Natural killer cell (primary cell): ENCODE data around the gene DDIT3. TPM values are rescaled to one million over a fixed set of nuclear protein-coding genes. Genes with fewer than 3 reads are reported as not detected.
A peak's percentile ranks its signal among the peaks of the same experiment; 100 is the strongest.
"Not testable (repeated sequence)": the region's sequence is repeated elsewhere in the genome, so short reads cannot be mapped to it uniquely, and the experiment has no call there.

Experiments
- ATAC-seq, 3 donors: fragments of 150-1000 bp in 2 of 3; fragments of 200-7000 bp in 1 of 3; cut with Tn5 transposase; 1 replicate in 1 of 3; 2 replicates in 2 of 3; pipeline ENCODE4 v1.10.0; 2021; ENCODE audit warnings: mild to moderate bottlenecking in 2 of 3, moderate library complexity in 2 of 3
- DNase-seq, 2 donors: peaks; one replicate each; pipeline versions ENCODE4 v3.0.0 to v3.0.0-alpha.2; 2013 to 2021; ENCODE audit warnings: mixed read lengths in 1 of 2
- H3K27ac ChIP-seq: one replicate; pipeline ENCODE4 v1.5.1; 2013; ENCODE audit warnings: mild to moderate bottlenecking, low read length
- H3K27me3 ChIP-seq: one replicate; pipeline ENCODE4 v1.6.1; 2013; ENCODE audit warnings: low read length; ENCODE audit not compliant: control insufficient read depth, insufficient read depth
- H3K36me3 ChIP-seq: one replicate; pipeline ENCODE4 v1.6.1; 2013; ENCODE audit warnings: low read length; ENCODE audit not compliant: control insufficient read depth, insufficient read depth
- H3K4me1 ChIP-seq: one replicate; pipeline ENCODE4 v1.6.1; 2013; ENCODE audit warnings: low read length; ENCODE audit not compliant: control insufficient read depth, insufficient read depth
- H3K4me3 ChIP-seq: one replicate; pipeline ENCODE4 v1.5.1; 2013; ENCODE audit warnings: low read length
- H3K9me3 ChIP-seq: one replicate; pipeline ENCODE4 v1.6.1; 2013; ENCODE audit warnings: low read length; ENCODE audit not compliant: control insufficient read depth, insufficient read depth
- H3K27ac Mint-ChIP-seq, 2 donors: one replicate each; pipeline ENCODE4 v1.8.0; 2022; ENCODE audit warnings: mild to moderate bottlenecking in 2 of 2, mixed read lengths in 2 of 2, moderate library complexity in 1 of 2
- H3K27me3 Mint-ChIP-seq, 2 donors: one replicate each; pipeline ENCODE4 v1.8.0; 2022; ENCODE audit warnings: low read depth in 2 of 2, mixed read lengths in 2 of 2
- H3K36me3 Mint-ChIP-seq: one replicate; pipeline ENCODE4 v1.8.0; 2022; ENCODE audit warnings: mixed read lengths
- H3K4me1 Mint-ChIP-seq, 2 donors: one replicate each; pipeline ENCODE4 v1.8.0; 2022; ENCODE audit warnings: mixed read lengths in 2 of 2
- H3K4me3 Mint-ChIP-seq: one replicate; pipeline ENCODE4 v1.8.0; 2022; ENCODE audit warnings: mild to moderate bottlenecking, moderate library complexity, mixed read lengths
- H3K9me3 Mint-ChIP-seq, 2 donors: one replicate each; pipeline ENCODE4 v1.8.0; 2022; ENCODE audit warnings: mixed read lengths in 2 of 2
- WGBS: methylation state at CpG from one replicate; pipeline ENCODE4 v1.1.7; 2013; ENCODE audit warnings: missing lambda C conversion rate; ENCODE audit not compliant: insufficient coverage; 5-methylcytosine and 5-hydroxymethylcytosine counted together
- intact Hi-C: fragments of 100-400 bp; cut with micrococcal nuclease; formaldehyde crosslinking; loops from one replicate; pipeline ENCODE4 v1.14.2; 2022
- total RNA-seq, 4 donors: library from RNA; stranded (reverse); fragments of 120-200 nt in 1 of 4; gene quantifications; one replicate each; pipeline versions ENCODE4 v1.2.3 to v1.2.4, GENCODE V29; 2013 to 2022
- TF ChIP-seq, protein P1 (sequence below): fragments of 200-600 bp; IDR thresholded peaks from one replicate; pipeline ENCODE4 v1.8.0; 2022; ENCODE audit warnings: antibody characterized with exemption

The DDIT3 gene
- total RNA-seq, 3 donors from 2014 or later (not counting 1 experiment from before 2014, with no cell fraction given): 117 to 318 (median 182) TPM

DNA sequence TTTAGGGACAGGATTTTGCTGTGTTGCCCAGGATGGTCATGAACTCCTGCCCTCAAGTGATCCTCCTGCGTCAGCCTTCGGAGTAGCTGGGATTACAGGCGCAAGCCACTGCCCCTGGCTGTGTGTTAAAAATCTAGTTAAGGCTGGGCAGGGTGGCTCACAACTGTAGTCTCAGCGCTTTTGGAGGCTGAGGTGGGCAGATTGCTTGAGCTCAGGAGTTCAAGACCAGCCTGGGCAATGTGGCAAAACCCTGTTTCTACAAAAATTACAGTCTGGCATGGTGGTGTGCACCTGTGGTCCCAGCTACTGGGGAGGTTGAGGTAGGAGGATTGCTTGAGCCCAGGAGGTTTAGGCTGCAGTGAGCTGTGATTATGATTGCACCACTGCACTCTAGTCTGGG is 9.2 kb downstream of the DDIT3 start:
- H3K9me3 ChIP-seq: no peaks in the 10 kb centered on the region
- no peak overlapping the region for H3K27ac ChIP-seq
- TF ChIP-seq, protein P1, sequence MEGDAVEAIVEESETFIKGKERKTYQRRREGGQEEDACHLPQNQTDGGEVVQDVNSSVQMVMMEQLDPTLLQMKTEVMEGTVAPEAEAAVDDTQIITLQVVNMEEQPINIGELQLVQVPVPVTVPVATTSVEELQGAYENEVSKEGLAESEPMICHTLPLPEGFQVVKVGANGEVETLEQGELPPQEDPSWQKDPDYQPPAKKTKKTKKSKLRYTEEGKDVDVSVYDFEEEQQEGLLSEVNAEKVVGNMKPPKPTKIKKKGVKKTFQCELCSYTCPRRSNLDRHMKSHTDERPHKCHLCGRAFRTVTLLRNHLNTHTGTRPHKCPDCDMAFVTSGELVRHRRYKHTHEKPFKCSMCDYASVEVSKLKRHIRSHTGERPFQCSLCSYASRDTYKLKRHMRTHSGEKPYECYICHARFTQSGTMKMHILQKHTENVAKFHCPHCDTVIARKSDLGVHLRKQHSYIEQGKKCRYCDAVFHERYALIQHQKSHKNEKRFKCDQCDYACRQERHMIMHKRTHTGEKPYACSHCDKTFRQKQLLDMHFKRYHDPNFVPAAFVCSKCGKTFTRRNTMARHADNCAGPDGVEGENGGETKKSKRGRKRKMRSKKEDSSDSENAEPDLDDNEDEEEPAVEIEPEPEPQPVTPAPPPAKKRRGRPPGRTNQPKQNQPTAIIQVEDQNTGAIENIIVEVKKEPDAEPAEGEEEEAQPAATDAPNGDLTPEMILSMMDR: no peak
- ATAC-seq (no peak), DNase-seq (no peak)
- H3K27me3 ChIP-seq: no peaks in the 10 kb centered on the region
- H3K9me3 Mint-ChIP-seq: no peaks in the 10 kb centered on the region
- H3K36me3 Mint-ChIP-seq: peaks cover 19% of the 10 kb centered on the region
- no peak overlapping the region for H3K4me3 ChIP-seq
- no peaks in the 10 kb centered on the region for H3K4me1 ChIP-seq
- intact Hi-C loops: no loop called here
- no peak overlapping the region for H3K27ac Mint-ChIP-seq
- H3K4me1 Mint-ChIP-seq: peaks cover 0 to 5% of the 10 kb centered on the region in 2 donors
- H3K4me3 Mint-ChIP-seq: no peak overlapping the region
- WGBS: 100% methylated on average over 4 of the region's 4 CpGs
- H3K36me3 ChIP-seq: peaks cover 62% of the 10 kb centered on the region
- H3K27me3 Mint-ChIP-seq: no peaks in the 10 kb centered on the region

DNA sequence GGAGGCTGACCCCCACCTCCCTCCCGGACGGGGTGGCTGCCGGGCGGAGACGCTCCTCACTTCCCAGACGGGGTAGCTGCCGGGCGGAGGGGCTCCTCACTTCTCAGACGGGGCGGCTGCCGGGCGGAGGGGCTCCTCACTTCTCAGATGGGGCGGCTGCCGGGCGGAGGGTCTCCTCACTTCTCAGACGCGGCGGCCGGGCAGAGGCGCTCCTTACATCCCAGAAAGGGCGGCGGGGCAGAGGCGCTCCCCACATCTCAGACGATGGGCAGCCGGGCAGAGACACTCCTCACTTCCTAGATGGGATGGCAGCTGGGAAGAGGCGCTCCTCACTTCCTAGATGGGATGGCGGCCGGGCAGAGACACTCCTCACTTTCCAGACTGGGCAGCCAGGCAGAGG is 12.5 kb downstream of the DDIT3 start:
- H3K27ac Mint-ChIP-seq, H3K4me3 Mint-ChIP-seq, intact Hi-C loops, H3K9me3 ChIP-seq, H3K27me3 ChIP-seq, H3K9me3 Mint-ChIP-seq, H3K27ac ChIP-seq, H3K4me1 ChIP-seq, H3K27me3 Mint-ChIP-seq, H3K4me1 Mint-ChIP-seq, ATAC-seq, DNase-seq, H3K4me3 ChIP-seq: not testable (repeated sequence)
- peaks cover 16% of the 10 kb centered on the region for H3K36me3 Mint-ChIP-seq
- peaks cover 46% of the 10 kb centered on the region for H3K36me3 ChIP-seq
- WGBS: 95% methylated on average over 9 of the region's 28 CpGs

DNA sequence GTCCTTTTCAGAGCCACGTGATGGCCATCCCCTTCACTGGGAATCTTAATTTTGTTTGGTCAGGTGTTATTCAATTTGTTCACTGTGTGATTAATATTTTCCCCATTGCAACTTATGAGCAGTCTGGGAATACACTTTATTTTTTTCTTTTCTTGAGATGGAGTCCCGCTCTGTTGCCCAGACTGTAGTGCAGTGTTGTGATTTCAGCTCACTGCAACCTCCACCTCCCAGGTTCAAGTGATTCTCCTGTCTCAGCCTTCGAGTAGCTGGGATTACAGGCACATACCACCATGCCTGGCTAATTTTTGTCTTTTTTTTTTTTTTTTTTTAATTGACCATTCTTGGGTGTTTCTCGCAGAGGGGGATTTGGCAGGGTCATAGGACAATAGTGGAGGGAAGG is 13.8 kb downstream of the DDIT3 start:
- H3K4me1 Mint-ChIP-seq, H3K27me3 Mint-ChIP-seq, intact Hi-C loops, ATAC-seq, H3K9me3 Mint-ChIP-seq, H3K9me3 ChIP-seq, DNase-seq, H3K4me3 Mint-ChIP-seq, H3K27me3 ChIP-seq, H3K4me3 ChIP-seq, H3K4me1 ChIP-seq, H3K27ac ChIP-seq, H3K27ac Mint-ChIP-seq: not testable (repeated sequence)
- WGBS: 87% methylated on average over 3 of the region's 4 CpGs
- H3K36me3 Mint-ChIP-seq: peaks cover 15% of the 10 kb centered on the region
- peaks cover 42% of the 10 kb centered on the region for H3K36me3 ChIP-seq

DNA sequence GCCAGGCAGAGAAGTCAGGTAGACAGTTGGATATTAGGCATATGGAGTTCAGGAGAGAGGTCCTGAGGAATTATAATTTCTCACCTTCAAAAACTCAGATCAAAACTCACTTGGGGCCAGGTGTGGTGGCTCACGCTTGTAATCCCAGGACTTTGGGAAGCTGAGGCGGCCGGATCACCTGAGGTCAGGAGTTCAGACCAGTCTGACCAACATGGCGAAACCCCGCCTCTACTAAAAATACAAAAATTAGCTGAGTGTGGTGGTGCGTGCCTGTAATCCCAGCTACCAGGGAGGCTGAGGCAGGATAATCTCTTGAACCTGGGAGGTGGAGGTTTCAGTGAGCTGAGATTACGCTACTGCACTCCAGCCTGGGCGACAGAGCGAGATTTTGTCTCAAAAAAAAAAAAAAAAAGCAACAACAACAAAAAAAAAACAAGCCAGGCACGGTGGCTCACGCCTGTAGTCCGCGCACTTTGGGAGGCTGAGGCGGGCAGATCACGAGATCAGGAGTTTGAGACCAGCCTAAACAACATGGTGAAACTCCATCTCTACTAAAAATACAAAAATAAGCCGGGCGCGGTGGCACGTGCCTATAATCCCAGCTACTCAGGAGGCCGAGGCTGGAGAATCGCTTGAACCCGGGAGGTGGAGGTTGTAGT is 17.9 kb downstream of the DDIT3 start:
- 98% methylated on average over 19 of the region's 22 CpGs for WGBS

DNA sequence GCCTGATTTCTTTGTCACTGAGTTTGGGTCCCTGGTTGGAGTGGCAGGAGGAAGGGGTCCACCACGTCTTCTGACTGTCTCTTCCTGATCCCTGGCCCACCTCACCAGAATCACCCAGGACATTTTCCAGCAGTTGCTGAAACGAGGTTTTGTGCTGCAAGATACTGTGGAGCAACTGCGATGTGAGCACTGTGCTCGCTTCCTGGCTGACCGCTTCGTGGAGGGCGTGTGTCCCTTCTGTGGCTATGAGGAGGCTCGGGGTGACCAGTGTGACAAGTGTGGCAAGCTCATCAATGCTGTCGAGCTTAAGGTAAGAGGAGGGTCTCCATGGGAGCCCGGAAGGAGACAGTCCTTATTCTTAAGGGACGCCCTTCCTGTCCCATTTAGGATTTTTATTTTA is 20.1 kb downstream of the DDIT3 start:
- peaks cover 54% of the 10 kb centered on the region for H3K36me3 ChIP-seq
- Mint-ChIP-seq H3K27me3 (no peaks in the 10 kb centered on the region), H3K36me3 (peaks cover 18% of the 10 kb centered on the region), H3K9me3 (no peaks in the 10 kb centered on the region), H3K27ac (peak overlapping the region in 1 of 2 donors; percentile 19), H3K4me1 (peaks cover 4 to 7% of the 10 kb centered on the region in 2 donors), H3K4me3 (no peak overlapping the region)
- 98% methylated on average over 11 of the region's 11 CpGs for WGBS
- H3K27ac ChIP-seq: no peak overlapping the region
- intact Hi-C loops: no loop called here
- TF ChIP-seq, protein P1: no peak
- no peak overlapping the region for H3K4me3 ChIP-seq
- no peak for DNase-seq
- H3K4me1 ChIP-seq: no peaks in the 10 kb centered on the region
- H3K9me3 ChIP-seq: no peaks in the 10 kb centered on the region
- ATAC-seq: no peak
- H3K27me3 ChIP-seq: no peaks in the 10 kb centered on the region

More for the DNA sequence above, 17.9 kb downstream of the DDIT3 start:
- H3K4me1 Mint-ChIP-seq, H3K4me3 ChIP-seq, H3K27me3 ChIP-seq, ATAC-seq, H3K4me3 Mint-ChIP-seq, intact Hi-C loops, H3K27ac ChIP-seq, H3K4me1 ChIP-seq, DNase-seq, H3K9me3 ChIP-seq, H3K27me3 Mint-ChIP-seq, H3K9me3 Mint-ChIP-seq: not testable (repeated sequence)
- peak overlapping the region in 1 of 2 donors; percentile 2 for H3K27ac Mint-ChIP-seq
- H3K36me3 Mint-ChIP-seq: peaks cover 18% of the 10 kb centered on the region
- peaks cover 59% of the 10 kb centered on the region for H3K36me3 ChIP-seq
